HCT116 (cell line): Measurements from ENCODE around the gene ERMARD. TPM values are rescaled to one million over a fixed set of nuclear protein-coding genes. Genes with fewer than 3 reads are reported as not detected.

Source experiments
- ATAC-seq: fragments of 200-7000 bp; cut with Tn5 transposase; 2 replicates; pipeline ENCODE4 v1.9.1; 2020; ENCODE audit warnings: mild to moderate bottlenecking, moderate library complexity
- BruUV-seq: library from RNA; stranded (reverse); fragments of 400-500 nt; replicated peaks from 2 replicates; lab custom pipeline; 2021; lab: Mats Ljungman, UMichigan
- CTCF ChIA-PET: fragments of 300-600 bp; sonication (Branson Sonifier 250); formaldehyde crosslinking; loops from one replicate; lab custom pipeline; 2021; ENCODE audit warnings: antibody characterized with exemption; lab: Charles Lee
- POLR2A ChIA-PET: fragments of 300-600, 350-600 bp; sonication (Branson Sonifier 250); formaldehyde crosslinking; loops from one replicate; lab custom pipeline; 2021; ENCODE audit warnings: antibody characterized with exemption; lab: Charles Lee
- RAD21 ChIA-PET, 2 experiments: fragments of 300-600 bp; sonication (Branson Sonifier 250); formaldehyde crosslinking; loops; one replicate each; lab custom pipeline; 2023; ENCODE audit warnings: low total read pairs in 2 of 2; ENCODE audit not compliant: uncharacterized antibody in 2 of 2, unreplicated experiment in 2 of 2, low non-redundant PET in 1 of 2; lab: Charles Lee
- DNase-seq: peaks from one replicate; pipeline ENCODE4 v3.0.0-alpha.2; 2010; ENCODE audit warnings: low read depth, low spot score
- H2AFZ ChIP-seq: fragments of 200-600 bp; shearing (Covaris generic), sonication (generic); 2 replicates; pipeline ENCODE4 v1.6.1; 2017; ENCODE audit warnings: low read depth, mixed run types, mixed read lengths, antibody characterized with exemption, low read length; ENCODE audit not compliant: poor library complexity, severe bottlenecking
- H3K27ac ChIP-seq: 2 replicates; pipeline ENCODE4 v1.5.1; 2012; ENCODE audit warnings: low read depth, low read length
- H3K27me3 ChIP-seq: fragments of 200-600 bp; sonication (generic); 2 replicates; pipeline ENCODE4 v1.6.1; 2016; ENCODE audit warnings: mixed run types, low read length, mixed read lengths; ENCODE audit not compliant: insufficient read depth
- H3K36me3 ChIP-seq, 2 experiments: fragments of 200-500 bp in 1 of 2; fragments of 200-600 bp in 1 of 2; sonication (Bioruptor generic) in 1 of 2; sonication (generic) in 1 of 2; 2 replicates each; pipeline versions ENCODE4 v1.5.1 to v1.6.1; 2014 to 2016; ENCODE audit warnings: low read length in 2 of 2, inconsistent platforms in 1 of 2, mixed read lengths in 1 of 2, mixed run types in 1 of 2; ENCODE audit not compliant: insufficient read depth in 2 of 2, control insufficient read depth in 1 of 2
- H3K4me1 ChIP-seq, 2 experiments: fragments of 200-600 bp in 1 of 2; sonication (generic) in 1 of 2; 2 replicates each; pipeline versions ENCODE4 v1.5.1 to v1.6.1; 2012 to 2017; ENCODE audit warnings: low read length in 2 of 2, inconsistent platforms in 1 of 2, mild to moderate bottlenecking in 1 of 2, mixed read lengths in 1 of 2, mixed run types in 1 of 2, moderate library complexity in 1 of 2; ENCODE audit not compliant: insufficient read depth in 2 of 2, control insufficient read depth in 1 of 2
- H3K4me2 ChIP-seq: fragments of 200-600 bp; sonication (generic); 2 replicates; pipeline ENCODE4 v1.6.1; 2017; ENCODE audit warnings: mixed run types, low read length, mixed read lengths
- H3K4me3 ChIP-seq, 2 experiments: fragments of 200-600 bp in 1 of 2; sonication (generic) in 1 of 2; replicated peaks in 1 of 2; 2 replicates each; pipeline ENCODE4 v1.5.1; 2011 to 2016; ENCODE audit warnings: low read length in 2 of 2, control low read depth in 1 of 2, low read depth in 1 of 2, mild to moderate bottlenecking in 1 of 2, mixed read lengths in 1 of 2, mixed run types in 1 of 2
- H3K79me2 ChIP-seq: fragments of 200-600 bp; sonication (generic); 2 replicates; pipeline ENCODE4 v1.6.1; 2017; ENCODE audit warnings: mild to moderate bottlenecking, mixed run types, low read length, moderate library complexity, mixed read lengths; ENCODE audit not compliant: insufficient read depth
- H3K9ac ChIP-seq: fragments of 200-600 bp; sonication (generic); 2 replicates; pipeline ENCODE4 v1.6.1; 2016; ENCODE audit warnings: low read length, mixed read lengths
- H3K9me2 ChIP-seq: fragments of 200-600 bp; sonication (generic), shearing (Covaris generic); 2 replicates; pipeline ENCODE4 v1.6.1; 2017; ENCODE audit warnings: mixed run types, mild to moderate bottlenecking, moderate library complexity; ENCODE audit not compliant: insufficient read depth
- H3K9me3 ChIP-seq, 2 experiments: fragments of 200-500 bp in 1 of 2; fragments of 200-600 bp in 1 of 2; sonication (Bioruptor generic) in 1 of 2; sonication (generic) in 1 of 2; 2 replicates each; pipeline ENCODE4 v1.6.1; 2014 to 2017; ENCODE audit warnings: low read length in 2 of 2, mixed read lengths in 2 of 2, inconsistent platforms in 1 of 2, low read depth in 1 of 2, mild to moderate bottlenecking in 1 of 2, mixed run types in 1 of 2, moderate library complexity in 1 of 2; ENCODE audit not compliant: control insufficient read depth in 1 of 2, insufficient read depth in 1 of 2
- H4K20me1 ChIP-seq: fragments of 200-600 bp; sonication (generic), shearing (Covaris generic); 2 replicates; pipeline ENCODE4 v1.6.1; 2017; ENCODE audit warnings: mixed run types, mild to moderate bottlenecking, moderate library complexity; ENCODE audit not compliant: insufficient read depth
- ATF3 ChIP-seq: IDR thresholded peaks from 2 replicates; pipeline ENCODE4 v1.6.1; 2012
- CBX3 ChIP-seq: IDR thresholded peaks from 2 replicates; pipeline ENCODE4 v1.6.1; 2012; ENCODE audit warnings: low read depth
- CEBPB ChIP-seq: IDR thresholded peaks from 2 replicates; pipeline ENCODE4 v1.6.1; 2012; ENCODE audit warnings: low read depth
- CTCF ChIP-seq, 3 experiments: fragments of 200-600 bp in 1 of 3; sonication (generic) in 1 of 3; IDR thresholded peaks in 2 of 3; conservative IDR thresholded peaks in 1 of 3; 2 replicates each; pipeline ENCODE4 v1.5.1; 2012 to 2017; ENCODE audit warnings: low read depth in 2 of 3, low read length in 2 of 3, antibody characterized with exemption in 1 of 3, borderline replicate concordance in 1 of 3, control low read depth in 1 of 3, mild to moderate bottlenecking in 1 of 3, mixed read lengths in 1 of 3, mixed run types in 1 of 3, moderate library complexity in 1 of 3; ENCODE audit not compliant: insufficient read depth in 1 of 3
- ELF1 ChIP-seq: IDR thresholded peaks from 2 replicates; pipeline ENCODE4 v1.6.1; 2012; ENCODE audit warnings: low read depth, borderline replicate concordance
- EZH2phosphoT487 ChIP-seq: fragments of 200-600 bp; IDR thresholded peaks from 2 replicates; pipeline ENCODE4 v1.6.1; 2018; ENCODE audit warnings: antibody characterized with exemption, borderline replicate concordance
- POLR2A ChIP-seq: IDR thresholded peaks from 2 replicates; pipeline ENCODE4 v1.7.0; 2011; ENCODE audit warnings: borderline replicate concordance; ENCODE audit not compliant: insufficient read depth, insufficient read length; ENCODE audit errors: extremely low read depth
- POLR2AphosphoS5 ChIP-seq: IDR thresholded peaks from 2 replicates; pipeline ENCODE4 v1.6.1; 2011; ENCODE audit warnings: mild to moderate bottlenecking, low read depth, low read length, moderate library complexity
- SIN3A ChIP-seq: IDR thresholded peaks from 2 replicates; pipeline ENCODE4 v1.6.1; 2012; ENCODE audit warnings: low read depth
- SP1 ChIP-seq: IDR thresholded peaks from 2 replicates; pipeline ENCODE4 v1.6.1; 2012; ENCODE audit warnings: low read depth
- SRF ChIP-seq: IDR thresholded peaks from 2 replicates; pipeline ENCODE4 v1.6.1; 2012; ENCODE audit warnings: low read depth
- YY1 ChIP-seq: IDR thresholded peaks from 2 replicates; pipeline ENCODE4 v1.6.1; 2011; ENCODE audit warnings: low read length, low read depth, moderate library complexity, mild to moderate bottlenecking; ENCODE audit not compliant: insufficient replicate concordance; ENCODE audit errors: extremely low read depth
- ZBTB33 ChIP-seq: IDR thresholded peaks from 2 replicates; pipeline ENCODE4 v1.6.1; 2011; ENCODE audit warnings: mild to moderate bottlenecking, low read length, moderate library complexity; ENCODE audit not compliant: insufficient replicate concordance; ENCODE audit errors: extremely low read depth
- ZFX ChIP-seq: fragments of 450-650 bp; IDR thresholded peaks from 2 replicates; pipeline ENCODE4 v1.6.1; 2017
- intact Hi-C: fragments of 100-400 bp; cut with micrococcal nuclease; formaldehyde crosslinking; loops from 2 replicates; pipeline ENCODE4 v1.10.0; 2022
- total RNA-seq: library from RNA; stranded (reverse); gene quantifications from one replicate; pipeline ENCODE4 v1.2.1, GENCODE V29; 2021; ENCODE audit not compliant: unreplicated experiment

The ERMARD gene
- total RNA-seq, 1 experiment from 2014 or later = 24.7 TPM

GRCh38 chr6:169785566-169785965, 34.1 kb downstream of the ERMARD start:
- no peaks in the 10 kb centered on the region for H3K9me3 ChIP-seq
- H2AFZ ChIP-seq = no peak overlapping the region
- ChIA-PET RAD21 (no interaction called here), CTCF (no interaction called here)
- no TSS peak for BruUV-seq
- no peaks in the 10 kb centered on the region; a peak in 1 of 4 replicates for H3K36me3 ChIP-seq
- H3K4me1 ChIP-seq = peaks cover 0 to 12% of the 10 kb centered on the region in 2 experiments; a peak in 3 of 4 replicates
- H3K9me2 ChIP-seq = no peaks in the 10 kb centered on the region
- no peak for ATAC-seq
- no peak overlapping the region for H3K9ac ChIP-seq
- no peaks in the 10 kb centered on the region for H3K27me3 ChIP-seq
- no peak overlapping the region for H3K4me3 ChIP-seq
- no peaks in the 10 kb centered on the region for H4K20me1 ChIP-seq
- H3K27ac ChIP-seq = no peak overlapping the region
- DNase-seq = no peak
- intact Hi-C loops = no loop called here
- H3K79me2 ChIP-seq = no peaks in the 10 kb centered on the region
- no peak for TF ChIP-seq CEBPB
- no peak for TF ChIP-seq EZH2phosphoT487
- no peak for TF ChIP-seq ATF3
- TF ChIP-seq SIN3A = no peak
- no peak for TF ChIP-seq ZFX
- TF ChIP-seq POLR2AphosphoS5 = no peak
- no peak for TF ChIP-seq CBX3
- TF ChIP-seq, all 23 proteins: peak for 0
- POLR2A ChIA-PET = no interaction called here
- no peak overlapping the region for H3K4me2 ChIP-seq

DNA sequence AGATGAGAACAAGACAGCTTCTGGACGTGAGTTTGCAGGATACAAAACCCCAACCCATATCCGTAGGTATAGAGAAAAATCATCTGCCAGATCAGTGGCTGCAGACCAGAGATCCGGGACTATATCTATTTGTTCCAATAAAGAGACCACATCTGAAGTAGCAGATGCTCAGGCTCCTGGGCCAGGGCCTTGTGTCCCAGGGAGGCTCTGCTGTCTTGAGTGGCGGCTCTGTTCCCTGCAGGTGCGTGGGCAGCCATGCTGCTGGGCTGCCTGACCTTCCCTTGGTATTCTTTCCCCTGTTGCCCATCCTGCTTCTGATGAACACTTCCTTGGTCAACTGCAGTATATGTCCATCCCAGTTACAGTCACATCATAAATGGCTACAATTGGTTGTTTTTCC, 34.9 kb downstream of the ERMARD start:
- Histone ChIP-seq H3K9me2 (no peaks in the 10 kb centered on the region), H3K79me2 (no peaks in the 10 kb centered on the region), H3K36me3 (no peaks in the 10 kb centered on the region; a peak in 1 of 4 replicates), H3K9ac (no peak overlapping the region), H3K27me3 (no peaks in the 10 kb centered on the region), H3K4me2 (no peak overlapping the region), H3K9me3 (no peaks in the 10 kb centered on the region), H4K20me1 (no peaks in the 10 kb centered on the region), H3K27ac (no peak overlapping the region), H3K4me1 (peaks cover 0 to 16% of the 10 kb centered on the region in 2 experiments; a peak in 3 of 4 replicates), H2AFZ (no peak overlapping the region), H3K4me3 (no peak overlapping the region)
- ChIA-PET CTCF (no interaction called here), POLR2A (no interaction called here), RAD21 (no interaction called here)
- TF ChIP-seq POLR2A (no peak), ELF1 (no peak), ATF3 (no peak), EZH2phosphoT487 (no peak), CTCF (IDR thresholded peaks at IDR 0.05 in 2 of 3, conservative IDR thresholded peaks at IDR 0.05 in 1 of 3; ENCODE audit: borderline replicate concordance in 1 of 3, insufficient read depth in 1 of 3, low read depth in 2 of 3, low read length in 2 of 3) (no peak), SRF (no peak), ZFX (no peak), CBX3 (no peak), CEBPB (no peak), ZBTB33 (no peak), SP1 (no peak), YY1 (no peak)
- no TSS peak for BruUV-seq
- ATAC-seq = no peak
- DNase-seq = no peak
- intact Hi-C loops = no loop called here
